ENCODE data around the gene KCNC1.

KCNC1 gene

GRCh38 chr11:17750801-17751165, 16.2 kb downstream of the KCNC1 start:
- Histone ChIP-seq H3K4me1 (no peaks in the 10 kb centered on the region), H3K4me3 (ENCODE audit: low read depth, low read length) (no peak overlapping the region), H3K27me3 (no peaks in the 10 kb centered on the region), H3K9me3 (no peaks in the 10 kb centered on the region), H3K36me3 (no peaks in the 10 kb centered on the region)
- DNase-seq: no peak
- TF ChIP-seq CTCF (IDR thresholded peaks at IDR 0.05; ENCODE audit: low read depth, low read length): no peak

GRCh38 chr11:17751558-17751957, 17.0 kb downstream of the KCNC1 start:
- no peak for DNase-seq
- H3K4me1 ChIP-seq: no peaks in the 10 kb centered on the region
- H3K4me3 ChIP-seq (ENCODE audit: low read depth, low read length): no peak overlapping the region
- H3K27me3 ChIP-seq: no peaks in the 10 kb centered on the region
- no peaks in the 10 kb centered on the region for H3K9me3 ChIP-seq
- H3K36me3 ChIP-seq: no peaks in the 10 kb centered on the region
- no peak for TF ChIP-seq CTCF (IDR thresholded peaks at IDR 0.05; ENCODE audit: low read depth, low read length)

- Histone ChIP-seq H3K27me3 (no peaks in the 10 kb centered on the region), H3K36me3 (no peaks in the 10 kb centered on the region), H3K4me1 (no peaks in the 10 kb centered on the region), H3K4me3 (ENCODE audit: low read depth, low read length) (no peak overlapping the region), H3K9me3 (no peaks in the 10 kb centered on the region)
- TF ChIP-seq CTCF (IDR thresholded peaks at IDR 0.05; ENCODE audit: low read depth, low read length): no peak
- no peak for DNase-seq
Observed at GRCh38 chr11:17752144-17752543, 17.6 kb downstream of the KCNC1 start.

GRCh38 chr11:17753153-17753552, 18.6 kb downstream of the KCNC1 start:
- no peak for DNase-seq
- no peaks in the 10 kb centered on the region for H3K9me3 ChIP-seq
- TF ChIP-seq CTCF (IDR thresholded peaks at IDR 0.05; ENCODE audit: low read depth, low read length): no peak
- no peaks in the 10 kb centered on the region for H3K27me3 ChIP-seq
- no peaks in the 10 kb centered on the region for H3K36me3 ChIP-seq
- H3K4me3 ChIP-seq (ENCODE audit: low read depth, low read length): no peak overlapping the region
- H3K4me1 ChIP-seq: no peaks in the 10 kb centered on the region

GRCh38 chr11:17753641-17754040, 19.1 kb downstream of the KCNC1 start:
- Histone ChIP-seq H3K4me3 (ENCODE audit: low read depth, low read length) (no peak overlapping the region), H3K36me3 (no peaks in the 10 kb centered on the region), H3K9me3 (no peaks in the 10 kb centered on the region), H3K27me3 (no peaks in the 10 kb centered on the region), H3K4me1 (no peaks in the 10 kb centered on the region)
- no peak for TF ChIP-seq CTCF (IDR thresholded peaks at IDR 0.05; ENCODE audit: low read depth, low read length)
- no peak for DNase-seq

- DNase-seq: no peak
- Histone ChIP-seq H3K27me3 (no peaks in the 10 kb centered on the region), H3K9me3 (no peaks in the 10 kb centered on the region), H3K4me3 (ENCODE audit: low read depth, low read length) (no peak overlapping the region), H3K36me3 (no peaks in the 10 kb centered on the region), H3K4me1 (no peaks in the 10 kb centered on the region)
- no peak for TF ChIP-seq CTCF (IDR thresholded peaks at IDR 0.05; ENCODE audit: low read depth, low read length)
Observed at GRCh38 chr11:17755891-17756290, 21.3 kb downstream of the KCNC1 start.
